PC-9 (cell line): ENCODE data around the gene USP44. TPM values are rescaled to one million over a fixed set of nuclear protein-coding genes. Genes with fewer than 3 reads are reported as not detected.

Experiments used
- BruUV-seq: library from RNA; stranded (reverse); fragments of 400-500 nt; replicated peaks from 2 replicates; lab custom pipeline; 2021; lab: Mats Ljungman, UMichigan
- CTCF ChIA-PET: fragments of 300-600 bp; sonication (Branson Sonifier 250); formaldehyde crosslinking; loops from one replicate; lab custom pipeline; 2022; ENCODE audit warnings: antibody characterized with exemption; lab: Charles Lee
- POLR2A ChIA-PET: fragments of 300-600 bp; sonication (Branson Sonifier 250); formaldehyde crosslinking; loops from one replicate; lab custom pipeline; 2022; ENCODE audit warnings: antibody characterized with exemption; ENCODE audit not compliant: unreplicated experiment; lab: Charles Lee
- DNase-seq, 2 experiments: peaks; one replicate each; pipeline versions ENCODE4 v3.0.0 to v3.0.0-alpha.2; 2015 to 2022; ENCODE audit warnings: mixed read lengths in 1 of 2
- H2AFZ ChIP-seq: fragments of 200-600 bp; sonication (generic); 2 replicates; pipeline ENCODE4 v1.8.1; 2017; ENCODE audit warnings: antibody characterized with exemption
- H3F3A ChIP-seq: fragments of 200-600 bp; sonication (generic); 2 replicates; pipeline ENCODE4 v1.8.1; 2017; ENCODE audit warnings: antibody characterized with exemption, mild to moderate bottlenecking, low read depth; ENCODE audit not compliant: insufficient read depth
- H3K27ac ChIP-seq: fragments of 200-600 bp; sonication (generic); 2 replicates; pipeline ENCODE4 v1.6.1; 2016; ENCODE audit warnings: mixed run types
- H3K27me3 ChIP-seq: fragments of 200-600 bp; sonication (generic); 2 replicates; pipeline ENCODE4 v1.6.1; 2016; ENCODE audit warnings: low read depth, mixed run types; ENCODE audit not compliant: insufficient read depth
- H3K36me3 ChIP-seq: fragments of 200-600 bp; sonication (generic); 2 replicates; pipeline ENCODE4 v1.6.1; 2016; ENCODE audit warnings: low read depth, mixed run types
- H3K4me1 ChIP-seq: fragments of 200-600 bp; sonication (generic); replicated peaks from 2 replicates; pipeline ENCODE4 v1.6.1; 2016; ENCODE audit warnings: mixed run types; ENCODE audit not compliant: insufficient read depth
- H3K4me2 ChIP-seq: fragments of 200-600 bp; sonication (generic); 2 replicates; pipeline ENCODE4 v1.6.1; 2017; ENCODE audit warnings: mixed run types
- H3K4me3 ChIP-seq: fragments of 200-600 bp; sonication (generic); 2 replicates; pipeline ENCODE4 v1.6.1; 2016; ENCODE audit warnings: mixed run types
- H3K79me2 ChIP-seq: fragments of 200-600 bp; sonication (generic); 2 replicates; pipeline ENCODE4 v1.6.1; 2017; ENCODE audit warnings: low read depth, mixed run types
- H3K9me2 ChIP-seq: fragments of 200-600 bp; sonication (generic); 2 replicates; pipeline ENCODE4 v1.8.1; 2017; ENCODE audit warnings: mild to moderate bottlenecking; ENCODE audit not compliant: insufficient read depth
- H3K9me3 ChIP-seq: fragments of 200-600 bp; sonication (generic); 2 replicates; pipeline ENCODE4 v1.8.1; 2016; ENCODE audit warnings: low read depth; ENCODE audit not compliant: insufficient read depth
- H4K20me1 ChIP-seq: fragments of 200-600 bp; sonication (generic); 2 replicates; pipeline ENCODE4 v1.8.1; 2017; ENCODE audit not compliant: insufficient read depth
- CTCF ChIP-seq: fragments of 200-600 bp; sonication (generic); conservative IDR thresholded peaks from 2 replicates; pipeline ENCODE4 v1.6.1; 2017; ENCODE audit warnings: mixed run types, antibody characterized with exemption, mild to moderate bottlenecking, moderate library complexity
- EZH2 ChIP-seq: fragments of 200-600 bp; sonication (generic); IDR thresholded peaks from 2 replicates; pipeline ENCODE4 v1.8.0; 2017; ENCODE audit warnings: antibody characterized with exemption, low read depth
- intact Hi-C: fragments of 100-400 bp; cut with micrococcal nuclease; formaldehyde crosslinking; loops from one replicate; pipeline ENCODE4 v1.10.0; 2022; ENCODE audit not compliant: unreplicated experiment
- total RNA-seq: library from RNA; stranded (reverse); gene quantifications from 2 replicates; pipeline ENCODE4 v1.2.3, GENCODE V29; 2021

USP44 gene
- total RNA-seq, 1 experiment from 2014 or later, result 1.3 TPM

GRCh38 chr12:95513599-95513998 lies 37.7 kb downstream of the USP44 start:
- intact Hi-C loops, result no loop called here
- Histone ChIP-seq H3K27me3 (no peaks in the 10 kb centered on the region), H2AFZ (no peak overlapping the region), H4K20me1 (no peaks in the 10 kb centered on the region), H3K79me2 (peaks cover 6% of the 10 kb centered on the region; the same call in 1 of the 2 replicates), H3K4me2 (no peak overlapping the region), H3F3A (peaks cover 12% of the 10 kb centered on the region; the same call in 1 of the 2 replicates), H3K4me3 (no peak overlapping the region), H3K4me1 (no peaks in the 10 kb centered on the region), H3K36me3 (peaks cover 26% of the 10 kb centered on the region), H3K27ac (no peak overlapping the region), H3K9me2 (no peaks in the 10 kb centered on the region), H3K9me3 (no peaks in the 10 kb centered on the region)
- no peak for TF ChIP-seq EZH2
- TF ChIP-seq CTCF, result no peak
- DNase-seq, result no peak
- no TSS peak for BruUV-seq
- POLR2A ChIA-PET, result no interaction called here
- CTCF ChIA-PET, result interaction anchor here (1.3 kb wide), 1 partner anchor 21 kb away, joined by 13 read pairs; no protein-coding TSS in a partner anchor

GRCh38 chr12:95511977-95512376 lies 39.3 kb downstream of the USP44 start:
- BruUV-seq, result no TSS peak
- no peaks in the 10 kb centered on the region for H3K27me3 ChIP-seq
- CTCF ChIA-PET, result no interaction called here
- peaks cover 6% of the 10 kb centered on the region; the same call in 1 of the 2 replicates for H3K79me2 ChIP-seq
- no peaks in the 10 kb centered on the region for H3K9me3 ChIP-seq
- H3K36me3 ChIP-seq, result peaks cover 39% of the 10 kb centered on the region
- POLR2A ChIA-PET, result no interaction called here
- intact Hi-C loops, result no loop called here
- H4K20me1 ChIP-seq, result no peaks in the 10 kb centered on the region
- H3K4me1 ChIP-seq, result no peaks in the 10 kb centered on the region
- TF ChIP-seq EZH2 (no peak), CTCF (no peak)
- H3F3A ChIP-seq, result no peaks in the 10 kb centered on the region
- DNase-seq, result no peak
- no peak overlapping the region for H3K4me3 ChIP-seq
- H3K27ac ChIP-seq, result no peak overlapping the region
- H2AFZ ChIP-seq, result no peak overlapping the region
- H3K9me2 ChIP-seq, result no peaks in the 10 kb centered on the region
- no peak overlapping the region for H3K4me2 ChIP-seq

GRCh38 chr12:95509300-95509699 lies 42.0 kb downstream of the USP44 start:
- no peaks in the 10 kb centered on the region for H3K9me3 ChIP-seq
- H4K20me1 ChIP-seq, result no peaks in the 10 kb centered on the region
- no peaks in the 10 kb centered on the region for H3F3A ChIP-seq
- CTCF ChIA-PET, result interaction anchor here (0.6 kb wide), 3 partner anchors 25 to 488 kb away, joined by 3 to 6 read pairs (median 4); no protein-coding TSS in a partner anchor
- H3K79me2 ChIP-seq, result peaks cover 6% of the 10 kb centered on the region; the same call in 1 of the 2 replicates
- no peak overlapping the region for H3K4me2 ChIP-seq
- peaks cover 41% of the 10 kb centered on the region for H3K36me3 ChIP-seq
- no peak overlapping the region for H2AFZ ChIP-seq
- intact Hi-C loops, result no loop called here
- H3K4me1 ChIP-seq, result no peaks in the 10 kb centered on the region
- DNase-seq, result no peak
- no peak for TF ChIP-seq CTCF
- no peak for TF ChIP-seq EZH2
- BruUV-seq, result no TSS peak
- POLR2A ChIA-PET, result no interaction called here
- no peak overlapping the region for H3K4me3 ChIP-seq
- H3K27ac ChIP-seq, result no peak overlapping the region
- no peaks in the 10 kb centered on the region for H3K9me2 ChIP-seq
- no peaks in the 10 kb centered on the region for H3K27me3 ChIP-seq
